ENCODE results near the gene FBXO7. TPM values are rescaled to one million over a fixed set of nuclear protein-coding genes. Genes with fewer than 3 reads are reported as not detected.
A peak's percentile ranks its signal among the peaks of the same experiment; 100 is the strongest.

FBXO7 gene
- polyA plus RNA-seq (2013, experiment 1 of 2): 53.6 TPM
- 53.9 TPM for polyA plus RNA-seq (2013, experiment 2 of 2)

DNA sequence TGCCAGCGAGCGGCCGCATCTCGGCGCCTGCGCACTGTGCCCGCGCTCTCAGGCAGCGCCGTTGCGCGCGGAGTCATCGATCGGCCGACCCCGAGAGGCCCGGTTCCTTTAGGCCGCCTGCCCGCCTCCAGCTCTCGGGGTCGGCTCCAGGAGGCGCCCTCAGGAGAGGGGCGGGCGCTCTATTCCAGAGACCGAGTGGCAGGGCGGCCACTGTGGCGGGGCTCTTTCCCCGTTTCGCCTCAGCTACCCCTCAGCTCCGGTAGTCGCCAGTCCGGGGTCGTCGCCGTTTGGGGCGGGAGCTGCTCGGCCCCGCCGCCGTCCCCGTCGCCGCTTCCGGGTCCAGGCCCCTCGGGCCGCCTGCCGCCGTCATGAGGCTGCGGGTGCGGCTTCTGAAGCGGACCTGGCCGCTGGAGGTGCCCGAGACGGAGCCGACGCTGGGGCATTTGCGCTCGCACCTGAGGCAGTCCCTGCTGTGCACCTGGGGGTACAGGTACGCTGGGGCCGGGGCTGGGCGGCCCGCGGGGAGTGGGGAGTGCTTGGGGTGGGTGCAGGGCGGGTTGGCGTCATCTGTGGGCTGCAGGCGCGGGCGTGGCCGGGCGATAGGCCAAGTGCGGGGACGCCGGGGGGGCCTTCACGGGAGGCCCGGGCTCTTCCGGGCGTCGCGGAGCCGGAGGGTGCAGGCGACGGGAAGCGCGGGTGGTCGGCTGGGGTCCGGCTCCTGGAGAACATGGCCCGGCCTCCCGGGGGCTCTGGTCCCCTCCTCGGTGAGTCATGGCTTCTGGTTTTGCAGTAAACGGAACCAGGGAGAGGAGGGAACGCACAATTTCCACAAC, at the start of gene FBXO7:
FBXO7 (plus strand) TSS at position 177 of the 833 bp plus-strand sequence; CDS start at position 369, 192 bp downstream.
- peak; percentile 95 for DNase-seq
- WGBS (ENCODE audit: extremely low coverage, insufficient coverage, low lambda C conversion rate): no CpG with 5 or more reads among the region's 92 CpGs

DNA sequence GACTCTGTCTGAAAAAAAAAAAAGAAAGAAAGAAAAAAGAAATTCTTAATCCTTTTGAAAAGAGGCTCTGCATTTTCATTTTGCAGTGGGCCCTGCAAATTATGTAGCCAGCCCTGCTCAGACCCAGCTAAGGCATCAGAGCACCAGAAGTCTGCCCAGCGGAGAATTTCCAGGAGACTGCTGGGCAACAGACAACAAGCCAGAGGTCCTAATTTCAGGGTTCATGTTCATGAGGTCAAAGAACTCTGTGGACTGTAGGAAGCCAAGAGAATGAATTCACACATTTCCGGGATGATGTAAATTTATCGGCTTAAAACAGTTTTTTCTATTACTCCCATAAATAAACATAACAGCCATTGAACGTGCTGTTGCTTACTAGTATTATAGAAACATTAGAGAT, 47.7 kb upstream of the FBXO7 start:
- no peak overlapping the region for H2BK120ac ChIP-seq (ENCODE audit: low read depth, low read length)
- no peak overlapping the region for H3K27ac ChIP-seq (ENCODE audit: low read depth, low read length)
- H3K56ac ChIP-seq (ENCODE audit: low read length): no peak overlapping the region
- no peak overlapping the region for H2AK5ac ChIP-seq (ENCODE audit: low read length)
- no peak overlapping the region for H3K9ac ChIP-seq (ENCODE audit: low read length)
- WGBS (ENCODE audit: extremely low coverage, insufficient coverage, low lambda C conversion rate): no CpG with 5 or more reads among the region's 4 CpGs
- H3K79me2 ChIP-seq (ENCODE audit: control insufficient read depth, insufficient read depth, low read length): no peaks in the 10 kb centered on the region
- H3K4me3 ChIP-seq (ENCODE audit: low read length): no peak overlapping the region
- no peaks in the 10 kb centered on the region for H3K36me3 ChIP-seq (ENCODE audit: control insufficient read depth, insufficient read depth, low read length)
- no peaks in the 10 kb centered on the region for H3K27me3 ChIP-seq (ENCODE audit: insufficient read depth, low read length, poor library complexity)
- no peaks in the 10 kb centered on the region for H3K4me1 ChIP-seq (ENCODE audit: control insufficient read depth, low read depth, low read length)
- H2BK5ac ChIP-seq (ENCODE audit: low read length): no peak overlapping the region
- H2BK15ac ChIP-seq (replicated peaks; ENCODE audit: low read depth): no peak overlapping the region
- H3K79me1 ChIP-seq (ENCODE audit: low read length): no peaks in the 10 kb centered on the region
- no peak overlapping the region for H3K18ac ChIP-seq (ENCODE audit: low read length)
- no peak overlapping the region for H3K4me2 ChIP-seq (ENCODE audit: low read length)
- H3K4ac ChIP-seq (ENCODE audit: low read depth, low read length): no peak overlapping the region
- no peak for DNase-seq
- H3K23ac ChIP-seq (ENCODE audit: low read length): no peak overlapping the region
- no peak overlapping the region for H4K8ac ChIP-seq (ENCODE audit: low read depth, low read length)
- no peak overlapping the region for H4K5ac ChIP-seq (ENCODE audit: low read length)

More for the DNA sequence above, at the start of gene FBXO7:
- H3K79me2 ChIP-seq (ENCODE audit: control insufficient read depth, insufficient read depth, low read length): peaks cover 27% of the 10 kb centered on the region
- H3K4ac ChIP-seq (ENCODE audit: low read depth, low read length): peak within 1 kb of the TSS; percentile 93
- H2BK15ac ChIP-seq (replicated peaks; ENCODE audit: low read depth): no peak within 1 kb of the TSS
- peak within 1 kb of the TSS; percentile 75 for H3K23ac ChIP-seq (ENCODE audit: low read length)
- H3K36me3 ChIP-seq (ENCODE audit: control insufficient read depth, insufficient read depth, low read length): no peaks in the 10 kb centered on the region
- no peak within 1 kb of the TSS for H4K8ac ChIP-seq (ENCODE audit: low read depth, low read length)
- peak within 1 kb of the TSS; percentile 7 for H2AK5ac ChIP-seq (ENCODE audit: low read length)
- H3K56ac ChIP-seq (ENCODE audit: low read length): peak within 1 kb of the TSS; percentile 99
- no peaks in the 10 kb centered on the region for H3K27me3 ChIP-seq (ENCODE audit: insufficient read depth, low read length, poor library complexity)
- peaks cover 17% of the 10 kb centered on the region for H3K79me1 ChIP-seq (ENCODE audit: low read length)
- H3K9ac ChIP-seq (ENCODE audit: low read length): peak within 1 kb of the TSS; percentile 87
- peak within 1 kb of the TSS; percentile 83 for H3K4me3 ChIP-seq (ENCODE audit: low read length)
- H3K18ac ChIP-seq (ENCODE audit: low read length): peak within 1 kb of the TSS; percentile 98
- H4K5ac ChIP-seq (ENCODE audit: low read length): no peak within 1 kb of the TSS
- no peaks in the 10 kb centered on the region for H3K4me1 ChIP-seq (ENCODE audit: control insufficient read depth, low read depth, low read length)
- H2BK120ac ChIP-seq (ENCODE audit: low read depth, low read length): peak within 1 kb of the TSS; percentile 84
- H2BK5ac ChIP-seq (ENCODE audit: low read length): peak within 1 kb of the TSS; percentile 71
- peak within 1 kb of the TSS; percentile 90 for H3K4me2 ChIP-seq (ENCODE audit: low read length)
- H3K27ac ChIP-seq (ENCODE audit: low read depth, low read length): peak within 1 kb of the TSS; percentile 94

DNA sequence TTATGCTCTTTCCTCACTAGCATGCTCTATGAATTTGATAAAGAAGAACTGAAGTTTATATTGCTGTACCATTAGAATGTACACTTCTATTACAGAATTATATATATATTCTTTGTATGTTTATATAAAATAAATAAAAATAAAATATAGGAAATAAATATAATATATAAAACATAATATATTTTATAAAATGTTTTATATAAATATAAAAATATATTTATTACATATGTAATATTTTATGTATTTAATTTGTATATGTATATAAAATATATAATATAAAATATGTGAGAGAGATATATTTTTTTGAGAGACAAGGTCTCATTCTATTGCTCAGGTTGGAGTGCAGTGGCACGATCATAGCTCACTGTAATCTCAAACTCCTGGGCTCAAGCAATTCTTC, 44.3 kb upstream of the FBXO7 start:
- Histone ChIP-seq H3K18ac (ENCODE audit: low read length) (no peak overlapping the region), H3K4me1 (ENCODE audit: control insufficient read depth, low read depth, low read length) (no peaks in the 10 kb centered on the region), H3K27ac (ENCODE audit: low read depth, low read length) (no peak overlapping the region), H3K36me3 (ENCODE audit: control insufficient read depth, insufficient read depth, low read length) (no peaks in the 10 kb centered on the region), H2AK5ac (ENCODE audit: low read length) (no peak overlapping the region), H2BK120ac (ENCODE audit: low read depth, low read length) (no peak overlapping the region), H3K23ac (ENCODE audit: low read length) (no peak overlapping the region), H3K9ac (ENCODE audit: low read length) (no peak overlapping the region), H3K56ac (ENCODE audit: low read length) (no peak overlapping the region), H3K27me3 (ENCODE audit: insufficient read depth, low read length, poor library complexity) (no peaks in the 10 kb centered on the region), H3K79me2 (ENCODE audit: control insufficient read depth, insufficient read depth, low read length) (no peaks in the 10 kb centered on the region), H4K8ac (ENCODE audit: low read depth, low read length) (no peak overlapping the region), H2BK5ac (ENCODE audit: low read length) (no peak overlapping the region), H3K4ac (ENCODE audit: low read depth, low read length) (no peak overlapping the region), H2BK15ac (replicated peaks; ENCODE audit: low read depth) (no peak overlapping the region), H3K79me1 (ENCODE audit: low read length) (no peaks in the 10 kb centered on the region), H3K4me3 (ENCODE audit: low read length) (no peak overlapping the region), H4K5ac (ENCODE audit: low read length) (no peak overlapping the region), H3K4me2 (ENCODE audit: low read length) (no peak overlapping the region)
- no CpG with 5 or more reads among the region's 1 CpG for WGBS (ENCODE audit: extremely low coverage, insufficient coverage, low lambda C conversion rate)
- no peak for DNase-seq

DNA sequence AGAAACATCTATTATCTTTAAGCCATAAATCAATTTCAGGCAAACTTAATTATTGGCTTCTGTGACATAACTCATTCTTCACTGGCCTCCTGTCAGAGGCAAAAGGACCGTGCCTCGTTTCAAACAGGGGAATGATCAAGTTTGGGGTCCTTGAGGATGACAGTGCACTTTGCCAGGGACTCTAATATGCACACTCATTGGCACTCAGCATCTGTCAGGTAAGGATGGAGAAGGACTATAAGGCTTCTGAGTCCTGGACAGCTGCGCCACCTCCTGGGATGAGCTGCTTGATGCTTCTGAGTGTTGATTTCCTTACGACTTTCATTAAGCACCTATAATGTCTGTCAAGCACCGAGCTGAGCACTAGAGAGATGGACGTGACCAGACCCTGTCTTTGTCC, 30.5 kb upstream of the FBXO7 start:
- no peaks in the 10 kb centered on the region for H3K79me2 ChIP-seq (ENCODE audit: control insufficient read depth, insufficient read depth, low read length)
- peak; percentile 43 for DNase-seq
- H2BK5ac ChIP-seq (ENCODE audit: low read length): no peak overlapping the region
- H3K79me1 ChIP-seq (ENCODE audit: low read length): no peaks in the 10 kb centered on the region
- no peak overlapping the region for H2AK5ac ChIP-seq (ENCODE audit: low read length)
- H3K4me1 ChIP-seq (ENCODE audit: control insufficient read depth, low read depth, low read length): no peaks in the 10 kb centered on the region
- H4K5ac ChIP-seq (ENCODE audit: low read length): no peak overlapping the region
- H3K4ac ChIP-seq (ENCODE audit: low read depth, low read length): no peak overlapping the region
- no peak overlapping the region for H3K23ac ChIP-seq (ENCODE audit: low read length)
- H3K9ac ChIP-seq (ENCODE audit: low read length): no peak overlapping the region
- H3K36me3 ChIP-seq (ENCODE audit: control insufficient read depth, insufficient read depth, low read length): no peaks in the 10 kb centered on the region
- WGBS (ENCODE audit: extremely low coverage, insufficient coverage, low lambda C conversion rate): no CpG with 5 or more reads among the region's 6 CpGs
- H3K18ac ChIP-seq (ENCODE audit: low read length): no peak overlapping the region
- no peak overlapping the region for H3K27ac ChIP-seq (ENCODE audit: low read depth, low read length)
- H2BK120ac ChIP-seq (ENCODE audit: low read depth, low read length): no peak overlapping the region
- H3K56ac ChIP-seq (ENCODE audit: low read length): no peak overlapping the region
- H4K8ac ChIP-seq (ENCODE audit: low read depth, low read length): no peak overlapping the region
- no peak overlapping the region for H3K4me3 ChIP-seq (ENCODE audit: low read length)
- H3K4me2 ChIP-seq (ENCODE audit: low read length): no peak overlapping the region
- no peak overlapping the region for H2BK15ac ChIP-seq (replicated peaks; ENCODE audit: low read depth)
- no peaks in the 10 kb centered on the region for H3K27me3 ChIP-seq (ENCODE audit: insufficient read depth, low read length, poor library complexity)

DNA sequence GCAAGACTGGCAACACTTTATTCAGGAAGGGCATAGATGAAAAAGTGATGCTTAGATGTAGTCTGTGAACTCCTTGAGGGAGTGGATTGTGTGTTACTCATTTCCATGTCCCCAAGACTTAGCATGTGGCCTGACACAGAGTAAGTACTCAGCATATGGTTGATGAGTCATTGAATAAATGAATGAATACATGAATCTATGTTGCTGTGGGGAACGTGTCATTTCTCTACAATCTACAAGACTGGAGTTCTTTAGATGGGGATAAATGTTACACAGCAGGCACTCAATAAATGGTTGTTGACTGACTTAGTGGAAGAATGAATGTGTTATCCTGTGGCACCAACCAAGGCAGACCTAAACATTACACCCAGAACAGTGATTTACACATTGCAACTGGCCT, 28.3 kb upstream of the FBXO7 start:
- no CpG with 5 or more reads among the region's 1 CpG for WGBS (ENCODE audit: extremely low coverage, insufficient coverage, low lambda C conversion rate)
- H3K36me3 ChIP-seq (ENCODE audit: control insufficient read depth, insufficient read depth, low read length): no peaks in the 10 kb centered on the region

More for the DNA sequence above, 28.3 kb upstream of the FBXO7 start:
- no peak for DNase-seq
- Histone ChIP-seq H2BK120ac (ENCODE audit: low read depth, low read length) (no peak overlapping the region), H3K56ac (ENCODE audit: low read length) (no peak overlapping the region), H2BK15ac (replicated peaks; ENCODE audit: low read depth) (no peak overlapping the region), H3K27ac (ENCODE audit: low read depth, low read length) (no peak overlapping the region), H3K18ac (ENCODE audit: low read length) (no peak overlapping the region), H4K5ac (ENCODE audit: low read length) (no peak overlapping the region), H3K9ac (ENCODE audit: low read length) (no peak overlapping the region), H4K8ac (ENCODE audit: low read depth, low read length) (no peak overlapping the region), H2AK5ac (ENCODE audit: low read length) (no peak overlapping the region), H3K4me3 (ENCODE audit: low read length) (no peak overlapping the region), H3K4ac (ENCODE audit: low read depth, low read length) (no peak overlapping the region), H3K23ac (ENCODE audit: low read length) (no peak overlapping the region), H3K4me1 (ENCODE audit: control insufficient read depth, low read depth, low read length) (no peaks in the 10 kb centered on the region), H3K27me3 (ENCODE audit: insufficient read depth, low read length, poor library complexity) (no peaks in the 10 kb centered on the region), H3K4me2 (ENCODE audit: low read length) (no peak overlapping the region), H3K79me1 (ENCODE audit: low read length) (no peaks in the 10 kb centered on the region), H2BK5ac (ENCODE audit: low read length) (no peak overlapping the region), H3K79me2 (ENCODE audit: control insufficient read depth, insufficient read depth, low read length) (no peaks in the 10 kb centered on the region)
